HCT116 (cell line): ENCODE measurements around the gene SGTB. TPM values are rescaled to one million over a fixed set of nuclear protein-coding genes. Genes with fewer than 3 reads are reported as not detected.

ENCODE experiments used
- ATAC-seq: fragments of 200-7000 bp; cut with Tn5 transposase; 2 replicates; pipeline ENCODE4 v1.9.1; 2020; ENCODE audit warnings: mild to moderate bottlenecking, moderate library complexity
- Bru-seq: library from RNA; stranded (reverse); fragments of 400-500 nt; gene quantifications from one replicate; lab custom pipeline; 2021; lab: Mats Ljungman, UMichigan
- BruChase-seq, 2 experiments: library from RNA; stranded (reverse); fragments of 400-500 nt; gene quantifications; one replicate each; lab custom pipeline; 2021; lab: Mats Ljungman, UMichigan
- BruUV-seq: library from RNA; stranded (reverse); fragments of 400-500 nt; replicated peaks from 2 replicates; lab custom pipeline; 2021; lab: Mats Ljungman, UMichigan
- CTCF ChIA-PET: fragments of 300-600 bp; sonication (Branson Sonifier 250); formaldehyde crosslinking; loops from one replicate; lab custom pipeline; 2021; ENCODE audit warnings: antibody characterized with exemption; lab: Charles Lee
- POLR2A ChIA-PET: fragments of 300-600, 350-600 bp; sonication (Branson Sonifier 250); formaldehyde crosslinking; loops from one replicate; lab custom pipeline; 2021; ENCODE audit warnings: antibody characterized with exemption; lab: Charles Lee
- RAD21 ChIA-PET, 2 experiments: fragments of 300-600 bp; sonication (Branson Sonifier 250); formaldehyde crosslinking; loops; one replicate each; lab custom pipeline; 2023; ENCODE audit warnings: low total read pairs in 2 of 2; ENCODE audit not compliant: uncharacterized antibody in 2 of 2, unreplicated experiment in 2 of 2, low non-redundant PET in 1 of 2; lab: Charles Lee
- DNase-seq: peaks from one replicate; pipeline ENCODE4 v3.0.0-alpha.2; 2010; ENCODE audit warnings: low read depth, low spot score
- H2AFZ ChIP-seq: fragments of 200-600 bp; shearing (Covaris generic), sonication (generic); 2 replicates; pipeline ENCODE4 v1.6.1; 2017; ENCODE audit warnings: low read depth, mixed run types, mixed read lengths, antibody characterized with exemption, low read length; ENCODE audit not compliant: poor library complexity, severe bottlenecking
- H3K27ac ChIP-seq: 2 replicates; pipeline ENCODE4 v1.5.1; 2012; ENCODE audit warnings: low read depth, low read length
- H3K27me3 ChIP-seq: fragments of 200-600 bp; sonication (generic); 2 replicates; pipeline ENCODE4 v1.6.1; 2016; ENCODE audit warnings: mixed run types, low read length, mixed read lengths; ENCODE audit not compliant: insufficient read depth
- H3K36me3 ChIP-seq, 2 experiments: fragments of 200-500 bp in 1 of 2; fragments of 200-600 bp in 1 of 2; sonication (Bioruptor generic) in 1 of 2; sonication (generic) in 1 of 2; 2 replicates each; pipeline versions ENCODE4 v1.5.1 to v1.6.1; 2014 to 2016; ENCODE audit warnings: low read length in 2 of 2, inconsistent platforms in 1 of 2, mixed read lengths in 1 of 2, mixed run types in 1 of 2; ENCODE audit not compliant: insufficient read depth in 2 of 2, control insufficient read depth in 1 of 2
- H3K4me1 ChIP-seq, 2 experiments: fragments of 200-600 bp in 1 of 2; sonication (generic) in 1 of 2; 2 replicates each; pipeline versions ENCODE4 v1.5.1 to v1.6.1; 2012 to 2017; ENCODE audit warnings: low read length in 2 of 2, inconsistent platforms in 1 of 2, mild to moderate bottlenecking in 1 of 2, mixed read lengths in 1 of 2, mixed run types in 1 of 2, moderate library complexity in 1 of 2; ENCODE audit not compliant: insufficient read depth in 2 of 2, control insufficient read depth in 1 of 2
- H3K4me2 ChIP-seq: fragments of 200-600 bp; sonication (generic); 2 replicates; pipeline ENCODE4 v1.6.1; 2017; ENCODE audit warnings: mixed run types, low read length, mixed read lengths
- H3K4me3 ChIP-seq, 2 experiments: fragments of 200-600 bp in 1 of 2; sonication (generic) in 1 of 2; replicated peaks in 1 of 2; 2 replicates each; pipeline ENCODE4 v1.5.1; 2011 to 2016; ENCODE audit warnings: low read length in 2 of 2, control low read depth in 1 of 2, low read depth in 1 of 2, mild to moderate bottlenecking in 1 of 2, mixed read lengths in 1 of 2, mixed run types in 1 of 2
- H3K79me2 ChIP-seq: fragments of 200-600 bp; sonication (generic); 2 replicates; pipeline ENCODE4 v1.6.1; 2017; ENCODE audit warnings: mild to moderate bottlenecking, mixed run types, low read length, moderate library complexity, mixed read lengths; ENCODE audit not compliant: insufficient read depth
- H3K9ac ChIP-seq: fragments of 200-600 bp; sonication (generic); 2 replicates; pipeline ENCODE4 v1.6.1; 2016; ENCODE audit warnings: low read length, mixed read lengths
- H3K9me2 ChIP-seq: fragments of 200-600 bp; sonication (generic), shearing (Covaris generic); 2 replicates; pipeline ENCODE4 v1.6.1; 2017; ENCODE audit warnings: mixed run types, mild to moderate bottlenecking, moderate library complexity; ENCODE audit not compliant: insufficient read depth
- H3K9me3 ChIP-seq, 2 experiments: fragments of 200-500 bp in 1 of 2; fragments of 200-600 bp in 1 of 2; sonication (Bioruptor generic) in 1 of 2; sonication (generic) in 1 of 2; 2 replicates each; pipeline ENCODE4 v1.6.1; 2014 to 2017; ENCODE audit warnings: low read length in 2 of 2, mixed read lengths in 2 of 2, inconsistent platforms in 1 of 2, low read depth in 1 of 2, mild to moderate bottlenecking in 1 of 2, mixed run types in 1 of 2, moderate library complexity in 1 of 2; ENCODE audit not compliant: control insufficient read depth in 1 of 2, insufficient read depth in 1 of 2
- H4K20me1 ChIP-seq: fragments of 200-600 bp; sonication (generic), shearing (Covaris generic); 2 replicates; pipeline ENCODE4 v1.6.1; 2017; ENCODE audit warnings: mixed run types, mild to moderate bottlenecking, moderate library complexity; ENCODE audit not compliant: insufficient read depth
- CBX3 ChIP-seq: IDR thresholded peaks from 2 replicates; pipeline ENCODE4 v1.6.1; 2012; ENCODE audit warnings: low read depth
- CEBPB ChIP-seq: IDR thresholded peaks from 2 replicates; pipeline ENCODE4 v1.6.1; 2012; ENCODE audit warnings: low read depth
- EGR1 ChIP-seq: IDR thresholded peaks from 2 replicates; pipeline ENCODE4 v1.6.1; 2012; ENCODE audit warnings: low read depth
- ELF1 ChIP-seq: IDR thresholded peaks from 2 replicates; pipeline ENCODE4 v1.6.1; 2012; ENCODE audit warnings: low read depth, borderline replicate concordance
- EZH2phosphoT487 ChIP-seq: fragments of 200-600 bp; IDR thresholded peaks from 2 replicates; pipeline ENCODE4 v1.6.1; 2018; ENCODE audit warnings: antibody characterized with exemption, borderline replicate concordance
- FOSL1 ChIP-seq: IDR thresholded peaks from 2 replicates; pipeline ENCODE4 v1.6.1; 2012; ENCODE audit warnings: low read depth
- POLR2AphosphoS5 ChIP-seq: IDR thresholded peaks from 2 replicates; pipeline ENCODE4 v1.6.1; 2011; ENCODE audit warnings: mild to moderate bottlenecking, low read depth, low read length, moderate library complexity
- RAD21 ChIP-seq: IDR thresholded peaks from 2 replicates; pipeline ENCODE4 v1.6.1; 2012; ENCODE audit warnings: low read depth, mild to moderate bottlenecking
- SIN3A ChIP-seq: IDR thresholded peaks from 2 replicates; pipeline ENCODE4 v1.6.1; 2012; ENCODE audit warnings: low read depth
- SRF ChIP-seq: IDR thresholded peaks from 2 replicates; pipeline ENCODE4 v1.6.1; 2012; ENCODE audit warnings: low read depth
- TCF7L2 ChIP-seq: IDR thresholded peaks from 2 replicates; pipeline ENCODE4 v1.7.0; 2011; ENCODE audit warnings: borderline replicate concordance, inconsistent platforms; ENCODE audit not compliant: insufficient read depth, insufficient read length; ENCODE audit errors: extremely low read depth
- YY1 ChIP-seq: IDR thresholded peaks from 2 replicates; pipeline ENCODE4 v1.6.1; 2011; ENCODE audit warnings: low read length, low read depth, moderate library complexity, mild to moderate bottlenecking; ENCODE audit not compliant: insufficient replicate concordance; ENCODE audit errors: extremely low read depth
- ZFX ChIP-seq: fragments of 450-650 bp; IDR thresholded peaks from 2 replicates; pipeline ENCODE4 v1.6.1; 2017
- ZNF274 ChIP-seq: fragments of 200-500 bp; sonication (Bioruptor generic); IDR thresholded peaks from 2 replicates; pipeline ENCODE4 v1.6.1; 2014; ENCODE audit warnings: mild to moderate bottlenecking, low read depth, low read length, inconsistent platforms
- intact Hi-C: fragments of 100-400 bp; cut with micrococcal nuclease; formaldehyde crosslinking; loops from 2 replicates; pipeline ENCODE4 v1.10.0; 2022
- long read RNA-seq: library from polyadenylated mRNA; unstranded; transcript quantifications from one replicate; pipeline ENCODE4 v2.0.0, GENCODE V29; 2021; ENCODE audit not compliant: unreplicated experiment
- polyA plus RNA-seq: library from polyadenylated mRNA; unstranded; fragments of >200 nt; gene quantifications from 2 replicates; pipeline ENCODE4 v1.2.1, GENCODE V29; 2012; ENCODE audit warnings: missing spikeins
- total RNA-seq: library from RNA; stranded (reverse); gene quantifications from one replicate; pipeline ENCODE4 v1.2.1, GENCODE V29; 2021; ENCODE audit not compliant: unreplicated experiment
- TF ChIP-seq, protein P1 (sequence below): IDR thresholded peaks from 2 replicates; pipeline ENCODE4 v1.6.1; 2012
- TF ChIP-seq, protein P2 (sequence below): IDR thresholded peaks from 2 replicates; pipeline ENCODE4 v1.6.1; 2012; ENCODE audit warnings: low read depth
- TF ChIP-seq, protein P3 (sequence below), 3 experiments: fragments of 200-600 bp in 1 of 3; sonication (generic) in 1 of 3; IDR thresholded peaks in 2 of 3; conservative IDR thresholded peaks in 1 of 3; 2 replicates each; pipeline ENCODE4 v1.5.1; 2012 to 2017; ENCODE audit warnings: low read depth in 2 of 3, low read length in 2 of 3, antibody characterized with exemption in 1 of 3, borderline replicate concordance in 1 of 3, control low read depth in 1 of 3, mild to moderate bottlenecking in 1 of 3, mixed read lengths in 1 of 3, mixed run types in 1 of 3, moderate library complexity in 1 of 3; ENCODE audit not compliant: insufficient read depth in 1 of 3

SGTB gene, protein sequence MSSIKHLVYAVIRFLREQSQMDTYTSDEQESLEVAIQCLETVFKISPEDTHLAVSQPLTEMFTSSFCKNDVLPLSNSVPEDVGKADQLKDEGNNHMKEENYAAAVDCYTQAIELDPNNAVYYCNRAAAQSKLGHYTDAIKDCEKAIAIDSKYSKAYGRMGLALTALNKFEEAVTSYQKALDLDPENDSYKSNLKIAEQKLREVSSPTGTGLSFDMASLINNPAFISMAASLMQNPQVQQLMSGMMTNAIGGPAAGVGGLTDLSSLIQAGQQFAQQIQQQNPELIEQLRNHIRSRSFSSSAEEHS
- total RNA-seq (12.6 TPM), Bru-seq, nascent RNA (percentile 78 among the genes with signal in this experiment), BruChase-seq, experiment 1, labeled RNA remaining after a 6-hour chase (percentile 85 among the genes with signal in this experiment), BruChase-seq, experiment 2, labeled RNA remaining after a 2-hour chase (percentile 71 among the genes with signal in this experiment)
- polyA plus RNA-seq: 4.9 and 5.1 TPM in 2 replicates
- long read RNA-seq, full-length matches to known transcripts: 3 of 5 reads
- long read RNA-seq, partial matches to known transcripts: 0 of 5 reads
- long read RNA-seq, other reads (novel, unspliced or antisense): 2 of 5 reads

DNA sequence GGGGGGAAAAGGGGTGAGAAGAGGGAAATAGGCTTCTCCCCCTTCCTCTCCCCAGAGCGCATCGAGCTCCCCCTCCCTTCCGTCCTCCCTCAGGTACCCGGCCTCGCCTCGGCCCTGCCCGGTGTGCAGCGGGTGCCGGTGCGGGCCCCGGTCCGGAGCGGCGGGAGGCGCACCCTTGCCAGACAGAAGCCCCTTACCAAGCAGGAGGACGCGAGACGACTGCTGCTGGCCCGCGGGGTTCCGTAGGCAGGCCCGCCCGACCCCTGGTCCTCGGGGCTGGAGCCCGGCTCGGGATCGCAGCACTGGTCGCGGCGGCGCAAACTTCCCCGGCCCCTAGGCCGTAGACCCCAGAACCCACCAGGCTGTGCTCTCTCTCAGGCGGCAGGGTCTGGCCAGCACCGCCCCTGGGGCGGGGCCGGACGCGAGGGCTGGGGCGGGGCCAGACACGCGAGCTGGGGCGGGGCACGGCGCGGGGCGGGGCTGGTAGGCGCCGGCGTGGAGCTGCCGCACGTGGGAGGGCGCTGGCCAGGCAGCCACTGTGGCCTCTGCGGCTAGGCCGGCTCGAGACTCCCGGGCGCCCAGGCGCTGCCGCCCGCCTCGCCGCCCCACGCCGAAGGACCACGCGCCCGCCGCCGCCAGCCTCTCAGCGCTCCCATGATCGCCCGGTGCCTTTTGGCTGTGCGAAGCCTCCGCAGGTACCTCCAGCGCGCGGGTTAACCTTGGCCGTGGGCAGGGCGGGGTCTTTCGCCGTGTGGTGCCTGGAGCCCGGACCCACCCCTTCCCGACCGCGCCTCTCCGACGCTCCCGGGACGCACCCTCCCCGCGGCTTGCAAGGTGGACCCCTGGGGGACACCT lies at the start of gene SGTB, which contains the start of gene NLN:
SGTB (minus strand) TSS at position 390 of the 855 bp plus-strand sequence. CDS start 1,302 bp downstream, outside the sequence.
NLN (plus strand) TSS at position 486 of the 855 bp plus-strand sequence; CDS start at position 655, 169 bp downstream.
- no peaks in the 10 kb centered on the region for H4K20me1 ChIP-seq
- ATAC-seq: peak; percentile 93
- no peak for TF ChIP-seq EGR1
- no peak for TF ChIP-seq CBX3
- TF ChIP-seq RAD21: no peak
- TF ChIP-seq ELF1: no peak
- peak; percentile 2 for TF ChIP-seq SIN3A
- TF ChIP-seq SRF: no peak
- no peak for TF ChIP-seq YY1
- peak; percentile 78 for TF ChIP-seq POLR2AphosphoS5
- TF ChIP-seq FOSL1: no peak
- TF ChIP-seq, protein P1, sequence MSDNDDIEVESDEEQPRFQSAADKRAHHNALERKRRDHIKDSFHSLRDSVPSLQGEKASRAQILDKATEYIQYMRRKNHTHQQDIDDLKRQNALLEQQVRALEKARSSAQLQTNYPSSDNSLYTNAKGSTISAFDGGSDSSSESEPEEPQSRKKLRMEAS: peak; percentile 78
- TF ChIP-seq, protein P2, sequence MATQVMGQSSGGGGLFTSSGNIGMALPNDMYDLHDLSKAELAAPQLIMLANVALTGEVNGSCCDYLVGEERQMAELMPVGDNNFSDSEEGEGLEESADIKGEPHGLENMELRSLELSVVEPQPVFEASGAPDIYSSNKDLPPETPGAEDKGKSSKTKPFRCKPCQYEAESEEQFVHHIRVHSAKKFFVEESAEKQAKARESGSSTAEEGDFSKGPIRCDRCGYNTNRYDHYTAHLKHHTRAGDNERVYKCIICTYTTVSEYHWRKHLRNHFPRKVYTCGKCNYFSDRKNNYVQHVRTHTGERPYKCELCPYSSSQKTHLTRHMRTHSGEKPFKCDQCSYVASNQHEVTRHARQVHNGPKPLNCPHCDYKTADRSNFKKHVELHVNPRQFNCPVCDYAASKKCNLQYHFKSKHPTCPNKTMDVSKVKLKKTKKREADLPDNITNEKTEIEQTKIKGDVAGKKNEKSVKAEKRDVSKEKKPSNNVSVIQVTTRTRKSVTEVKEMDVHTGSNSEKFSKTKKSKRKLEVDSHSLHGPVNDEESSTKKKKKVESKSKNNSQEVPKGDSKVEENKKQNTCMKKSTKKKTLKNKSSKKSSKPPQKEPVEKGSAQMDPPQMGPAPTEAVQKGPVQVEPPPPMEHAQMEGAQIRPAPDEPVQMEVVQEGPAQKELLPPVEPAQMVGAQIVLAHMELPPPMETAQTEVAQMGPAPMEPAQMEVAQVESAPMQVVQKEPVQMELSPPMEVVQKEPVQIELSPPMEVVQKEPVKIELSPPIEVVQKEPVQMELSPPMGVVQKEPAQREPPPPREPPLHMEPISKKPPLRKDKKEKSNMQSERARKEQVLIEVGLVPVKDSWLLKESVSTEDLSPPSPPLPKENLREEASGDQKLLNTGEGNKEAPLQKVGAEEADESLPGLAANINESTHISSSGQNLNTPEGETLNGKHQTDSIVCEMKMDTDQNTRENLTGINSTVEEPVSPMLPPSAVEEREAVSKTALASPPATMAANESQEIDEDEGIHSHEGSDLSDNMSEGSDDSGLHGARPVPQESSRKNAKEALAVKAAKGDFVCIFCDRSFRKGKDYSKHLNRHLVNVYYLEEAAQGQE: no peak
- no peak for TF ChIP-seq ZNF274
- TF ChIP-seq, protein P3, sequence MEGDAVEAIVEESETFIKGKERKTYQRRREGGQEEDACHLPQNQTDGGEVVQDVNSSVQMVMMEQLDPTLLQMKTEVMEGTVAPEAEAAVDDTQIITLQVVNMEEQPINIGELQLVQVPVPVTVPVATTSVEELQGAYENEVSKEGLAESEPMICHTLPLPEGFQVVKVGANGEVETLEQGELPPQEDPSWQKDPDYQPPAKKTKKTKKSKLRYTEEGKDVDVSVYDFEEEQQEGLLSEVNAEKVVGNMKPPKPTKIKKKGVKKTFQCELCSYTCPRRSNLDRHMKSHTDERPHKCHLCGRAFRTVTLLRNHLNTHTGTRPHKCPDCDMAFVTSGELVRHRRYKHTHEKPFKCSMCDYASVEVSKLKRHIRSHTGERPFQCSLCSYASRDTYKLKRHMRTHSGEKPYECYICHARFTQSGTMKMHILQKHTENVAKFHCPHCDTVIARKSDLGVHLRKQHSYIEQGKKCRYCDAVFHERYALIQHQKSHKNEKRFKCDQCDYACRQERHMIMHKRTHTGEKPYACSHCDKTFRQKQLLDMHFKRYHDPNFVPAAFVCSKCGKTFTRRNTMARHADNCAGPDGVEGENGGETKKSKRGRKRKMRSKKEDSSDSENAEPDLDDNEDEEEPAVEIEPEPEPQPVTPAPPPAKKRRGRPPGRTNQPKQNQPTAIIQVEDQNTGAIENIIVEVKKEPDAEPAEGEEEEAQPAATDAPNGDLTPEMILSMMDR (IDR thresholded peaks at IDR 0.05 in 2 of 3, conservative IDR thresholded peaks at IDR 0.05 in 1 of 3; ENCODE audit: borderline replicate concordance in 1 of 3, insufficient read depth in 1 of 3, low read depth in 2 of 3, low read length in 2 of 3): no peak
- no peak for TF ChIP-seq TCF7L2
- no peak for TF ChIP-seq CEBPB
- peak; percentile 68 for TF ChIP-seq ZFX
- no peak for TF ChIP-seq EZH2phosphoT487
- peaks cover 43% of the 10 kb centered on the region for H3K79me2 ChIP-seq
- H3K36me3 ChIP-seq: peaks cover 0 to 2% of the 10 kb centered on the region in 2 experiments; a peak in 1 of 4 replicates
- H2AFZ ChIP-seq: peak within 1 kb of the TSS; percentile 84
- ChIA-PET CTCF (no interaction called here), RAD21 (no interaction called here), POLR2A (interaction anchor here (0.5 kb wide), 1 partner anchor 85 kb away, joined by 4 read pairs; no protein-coding TSS in a partner anchor)
- peak within 1 kb of the TSS; percentile 86 for H3K4me2 ChIP-seq
- no peaks in the 10 kb centered on the region for H3K9me3 ChIP-seq
- H3K9me2 ChIP-seq: no peaks in the 10 kb centered on the region
- H3K4me1 ChIP-seq: peaks cover 5 to 22% of the 10 kb centered on the region in 2 experiments; a peak in 3 of 4 replicates
- intact Hi-C loops: loop anchor here (2.0 to 5.0 kb wide), 3 partner anchors 205 to 485 kb away; partner anchors contain the start of genes ERBIN and SREK1
- peak within 1 kb of the TSS; percentile 83 to 91 for H3K4me3 ChIP-seq
- DNase-seq: peak; percentile 37
- BruUV-seq: no TSS peak
- H3K27ac ChIP-seq: peak within 1 kb of the TSS; percentile 75
- no peaks in the 10 kb centered on the region for H3K27me3 ChIP-seq
- peak within 1 kb of the TSS; percentile 90 for H3K9ac ChIP-seq
